H1 (cell line): ENCODE data around the gene ZNF639. TPM values are rescaled to one million over a fixed set of nuclear protein-coding genes. Genes with fewer than 3 reads are reported as not detected.

ENCODE experiments used
- CTCF ChIA-PET: fragments of 300-600 bp; sonication (Branson Sonifier 250); formaldehyde crosslinking; loops from one replicate; lab custom pipeline; 2021; ENCODE audit not compliant: partially characterized antibody; lab: Charles Lee
- POLR2A ChIA-PET: fragments of 300-600 bp; sonication (Branson Sonifier 250); formaldehyde crosslinking; loops from one replicate; lab custom pipeline; 2021; ENCODE audit warnings: inconsistent platforms; ENCODE audit not compliant: partially characterized antibody; lab: Charles Lee
- DNase-seq, 2 experiments: peaks; one replicate each; pipeline versions ENCODE4 v3.0.0 to v3.0.0-alpha.2; 2010 to 2022; ENCODE audit warnings: low spot score in 2 of 2, low read depth in 1 of 2, mixed read lengths in 1 of 2
- FAIRE-seq: peaks from 2 replicates; lab custom pipeline; 2011; peaks lifted over from hg19 to GRCh38; lab: Jason Lieb, UNC
- H2AFZ ChIP-seq: 2 replicates; pipeline ENCODE4 v1.8.1; 2012; ENCODE audit warnings: low read length, inconsistent platforms
- H2AK5ac ChIP-seq: 2 replicates; pipeline ENCODE4 v1.6.1; 2013; ENCODE audit warnings: low read depth, low read length
- H2BK120ac ChIP-seq: replicated peaks from 2 replicates; pipeline ENCODE3; 2013; ENCODE audit warnings: low read depth, low read length, inconsistent platforms
- H2BK12ac ChIP-seq: 2 replicates; pipeline ENCODE4 v1.6.1; 2013; ENCODE audit warnings: low read depth, low read length
- H2BK15ac ChIP-seq: 2 replicates; pipeline ENCODE4 v1.6.1; 2013; ENCODE audit warnings: low read length
- H2BK20ac ChIP-seq: 2 replicates; pipeline ENCODE4 v1.6.1; 2013; ENCODE audit warnings: low read length
- H2BK5ac ChIP-seq: 2 replicates; pipeline ENCODE4 v1.6.1; 2013; ENCODE audit warnings: low read depth, low read length
- H3K14ac ChIP-seq: 2 replicates; pipeline ENCODE4 v1.6.1; 2013; ENCODE audit warnings: inconsistent platforms; ENCODE audit not compliant: insufficient read length
- H3K18ac ChIP-seq: 2 replicates; pipeline ENCODE4 v1.6.1; 2013; ENCODE audit warnings: low read length; ENCODE audit errors: extremely low read depth
- H3K23ac ChIP-seq: 2 replicates; pipeline ENCODE4 v1.6.1; 2013; ENCODE audit warnings: inconsistent platforms; ENCODE audit not compliant: insufficient read length
- H3K23me2 ChIP-seq: 2 replicates; pipeline ENCODE4 v1.6.1; 2013; ENCODE audit warnings: low read depth, low read length
- H3K27ac ChIP-seq: 2 replicates; pipeline ENCODE4 v1.6.1; 2011; ENCODE audit warnings: low read depth, low read length, inconsistent platforms
- H3K27me3 ChIP-seq, 4 experiments: replicated peaks in 1 of 4; 1 replicate in 1 of 4; 2 replicates in 3 of 4; pipeline versions ENCODE4 v1.6.1 to v1.8.1; 2011 to 2013; ENCODE audit warnings: low read length in 3 of 4, mild to moderate bottlenecking in 3 of 4, inconsistent platforms in 2 of 4, mixed read lengths in 2 of 4, moderate library complexity in 1 of 4; ENCODE audit not compliant: control insufficient read depth in 3 of 4, insufficient read depth in 3 of 4; ENCODE audit errors: extremely low read depth in 1 of 4
- H3K36me3 ChIP-seq, 4 experiments: 2 replicates each; pipeline versions ENCODE4 v1.6.1 to v1.8.1; 2011 to 2013; ENCODE audit warnings: mild to moderate bottlenecking in 4 of 4, low read length in 3 of 4, moderate library complexity in 2 of 4, control low read depth in 1 of 4, inconsistent platforms in 1 of 4; ENCODE audit not compliant: insufficient read depth in 4 of 4, control insufficient read depth in 2 of 4
- H3K4ac ChIP-seq: replicated peaks from 2 replicates; pipeline ENCODE3; 2013; ENCODE audit warnings: low read length, low read depth, mixed read lengths, inconsistent platforms; ENCODE audit not compliant: insufficient read length
- H3K4me1 ChIP-seq, 4 experiments: replicated peaks in 1 of 4; 1 replicate in 1 of 4; 2 replicates in 3 of 4; pipeline versions ENCODE4 v1.6.1 to v1.8.1; 2011 to 2013; ENCODE audit warnings: low read length in 3 of 4, inconsistent platforms in 2 of 4, mixed read lengths in 1 of 4; ENCODE audit not compliant: insufficient read depth in 4 of 4, control insufficient read depth in 3 of 4
- H3K4me2 ChIP-seq, 2 experiments: 2 replicates each; pipeline versions ENCODE4 v1.6.1 to v1.8.1; 2011 to 2013; ENCODE audit warnings: low read depth in 2 of 2, low read length in 2 of 2, control low read depth in 1 of 2, inconsistent platforms in 1 of 2, mild to moderate bottlenecking in 1 of 2; ENCODE audit not compliant: insufficient read depth in 1 of 2
- H3K4me3 ChIP-seq, 4 experiments: fragments of 200-600, 300-600 bp in 1 of 4; sonication (generic), shearing (Covaris generic), sonication (Bioruptor Twin) in 1 of 4; 2 replicates each; pipeline versions ENCODE4 v1.5.1 to v1.8.1; 2011 to 2016; ENCODE audit warnings: low read length in 4 of 4, low read depth in 3 of 4, control low read depth in 2 of 4, inconsistent platforms in 2 of 4, mild to moderate bottlenecking in 2 of 4, mixed read lengths in 1 of 4, moderate library complexity in 1 of 4; ENCODE audit not compliant: insufficient read depth in 2 of 4; ENCODE audit errors: extremely low read depth in 1 of 4
- H3K56ac ChIP-seq: replicated peaks from 2 replicates; pipeline ENCODE3; 2013; ENCODE audit warnings: low read depth, mild to moderate bottlenecking, mixed read lengths, low read length, inconsistent platforms; ENCODE audit not compliant: insufficient read length
- H3K79me1 ChIP-seq: 2 replicates; pipeline ENCODE4 v1.6.1; 2013; ENCODE audit warnings: low read depth, low read length, control low read depth
- H3K79me2 ChIP-seq, 2 experiments: 2 replicates each; pipeline versions ENCODE4 v1.6.1 to v1.8.1; 2012 to 2013; ENCODE audit warnings: low read length in 2 of 2, mild to moderate bottlenecking in 2 of 2, inconsistent platforms in 1 of 2; ENCODE audit not compliant: insufficient read depth in 2 of 2, control insufficient read depth in 1 of 2
- H3K9ac ChIP-seq, 4 experiments: replicated peaks in 1 of 4; 1 replicate in 1 of 4; 2 replicates in 3 of 4; pipeline versions ENCODE4 v1.6.1 to v1.8.1; 2011 to 2013; ENCODE audit warnings: low read depth in 3 of 4, low read length in 3 of 4, control low read depth in 2 of 4, mild to moderate bottlenecking in 2 of 4, moderate library complexity in 2 of 4, inconsistent platforms in 1 of 4; ENCODE audit errors: extremely low read depth in 1 of 4
- H3K9me3 ChIP-seq, 2 experiments: 2 replicates each; pipeline versions ENCODE4 v1.6.1 to v1.8.1; 2012 to 2013; ENCODE audit warnings: mild to moderate bottlenecking in 2 of 2, moderate library complexity in 2 of 2, control low read depth in 1 of 2, inconsistent platforms in 1 of 2, low read depth in 1 of 2, low read length in 1 of 2, mixed read lengths in 1 of 2; ENCODE audit not compliant: insufficient read depth in 2 of 2
- H4K20me1 ChIP-seq, 2 experiments: replicated peaks in 1 of 2; 2 replicates each; pipeline versions ENCODE3 to v1.8.1; 2011 to 2013; ENCODE audit warnings: inconsistent platforms in 2 of 2, low read length in 2 of 2, mild to moderate bottlenecking in 1 of 2; ENCODE audit not compliant: insufficient read depth in 2 of 2, control insufficient read depth in 1 of 2
- H4K5ac ChIP-seq: 2 replicates; pipeline ENCODE4 v1.6.1; 2013; ENCODE audit warnings: low read length, low read depth, mixed read lengths, inconsistent platforms; ENCODE audit not compliant: insufficient read length
- H4K8ac ChIP-seq: 2 replicates; pipeline ENCODE4 v1.8.0; 2013; ENCODE audit warnings: mild to moderate bottlenecking, moderate library complexity, low read length, inconsistent platforms; ENCODE audit not compliant: insufficient read depth; ENCODE audit errors: extremely low read depth
- H4K91ac ChIP-seq: replicated peaks from 2 replicates; pipeline ENCODE3; 2013; ENCODE audit warnings: low read length, mixed read lengths, inconsistent platforms; ENCODE audit not compliant: insufficient read length
- ATF3 ChIP-seq: IDR thresholded peaks from 2 replicates; pipeline ENCODE4 v1.6.1; 2011; ENCODE audit warnings: low read depth, mild to moderate bottlenecking, low read length; ENCODE audit not compliant: insufficient read depth
- CTCF ChIP-seq, 3 experiments: IDR thresholded peaks; 1 replicate in 2 of 3; 2 replicates in 1 of 3; pipeline versions ENCODE4 v1.5.1 to v1.6.1; 2011; ENCODE audit warnings: low read length in 3 of 3, mild to moderate bottlenecking in 3 of 3, inconsistent platforms in 2 of 3, low read depth in 1 of 3, moderate library complexity in 1 of 3; ENCODE audit not compliant: insufficient read depth in 1 of 3; ENCODE audit errors: control extremely low read depth in 1 of 3
- EZH2 ChIP-seq: fragments of 200-600 bp; sonication (generic); IDR thresholded peaks from 2 replicates; pipeline ENCODE4 v1.7.1; 2012; ENCODE audit warnings: low read depth, mild to moderate bottlenecking, moderate library complexity, low read length, inconsistent platforms; ENCODE audit not compliant: severe bottlenecking
- HDAC2 ChIP-seq, 2 experiments: fragments of 300-600 bp in 1 of 2; sonication (generic) in 1 of 2; IDR thresholded peaks; 2 replicates each; pipeline ENCODE4 v1.6.1; 2011 to 2012; ENCODE audit warnings: low read depth in 2 of 2, low read length in 2 of 2, mild to moderate bottlenecking in 2 of 2, moderate library complexity in 2 of 2, borderline replicate concordance in 1 of 2, inconsistent platforms in 1 of 2
- POLR2A ChIP-seq, 2 experiments: IDR thresholded peaks; 1 replicate in 1 of 2; 2 replicates in 1 of 2; pipeline ENCODE4 v1.6.1; 2011; ENCODE audit warnings: low read depth in 2 of 2, low read length in 2 of 2, mild to moderate bottlenecking in 2 of 2; ENCODE audit errors: control extremely low read depth in 1 of 2
- RAD21 ChIP-seq, 2 experiments: IDR thresholded peaks in 1 of 2; conservative IDR thresholded peaks in 1 of 2; 2 replicates each; pipeline ENCODE4 v1.6.1; 2011; ENCODE audit warnings: low read depth in 2 of 2, low read length in 2 of 2, improper control_type of control experiment in 1 of 2, inconsistent platforms in 1 of 2, mild to moderate bottlenecking in 1 of 2, moderate library complexity in 1 of 2
- RXRA ChIP-seq: IDR thresholded peaks from 2 replicates; pipeline ENCODE4 v1.6.1; 2011; ENCODE audit warnings: low read depth, mild to moderate bottlenecking, low read length, moderate library complexity; ENCODE audit not compliant: insufficient read depth
- SIRT6 ChIP-seq: IDR thresholded peaks from one replicate; pipeline ENCODE4 v1.7.1; 2012; ENCODE audit warnings: low read length, inconsistent platforms
- SP4 ChIP-seq: IDR thresholded peaks from 2 replicates; pipeline ENCODE4 v1.6.1; 2012; ENCODE audit warnings: low read length, inconsistent platforms
- TAF7 ChIP-seq: optimal IDR thresholded peaks from 2 replicates; pipeline ENCODE3; 2011; ENCODE audit warnings: low read depth, mild to moderate bottlenecking, inconsistent platforms, low read length, moderate library complexity, borderline replicate concordance
- TBP ChIP-seq: IDR thresholded peaks from 2 replicates; pipeline ENCODE4 v1.6.1; 2011; ENCODE audit warnings: low read depth, low read length, improper control_type of control experiment
- WGBS, 2 experiments: shearing (Covaris generic) in 1 of 2; methylation state at CpG; one replicate each; pipeline versions ENCODE4 v1.1.6 to v1.1.7; 2013 to 2015; ENCODE audit warnings: low lambda C conversion rate in 2 of 2, mixed read lengths in 2 of 2, inconsistent platforms in 1 of 2, low coverage in 1 of 2, missing lambda C conversion rate in 1 of 2; ENCODE audit not compliant: insufficient replicate concordance in 2 of 2, insufficient coverage in 1 of 2, insufficient read length in 1 of 2; ENCODE audit errors: extremely low coverage in 1 of 2, missing lambda C conversion rate in 1 of 2; 5-methylcytosine and 5-hydroxymethylcytosine counted together
- polyA plus RNA-seq, 7 experiments: library from polyadenylated mRNA; depleted of rRNA in 3 of 7; stranded (reverse) in 5 of 7; unstranded in 2 of 7; fragments of >200 nt in 5 of 7; fragments of 200-250 nt in 2 of 7; gene quantifications; 1 replicate in 5 of 7; 2 replicates in 1 of 7; 4 replicates in 1 of 7; pipeline versions ENCODE4 v1.2.1 to v1.2.3, GENCODE V29; 2011 to 2013; ENCODE audit warnings: missing spikeins in 2 of 7, mixed read lengths in 2 of 7
- total RNA-seq: library from RNA; stranded (reverse); fragmentation: NEBNext Ultra II Directional; extraction: Animal tissue kit (Norgen Biotek cat#: 25700); gene quantifications from 2 replicates; pipeline ENCODE4 v1.2.1, GENCODE V29; 2021

The ZNF639 gene
- total and polyA plus RNA-seq, 2 of the 8 experiments (the other 6 are each of a cell fraction or from before 2014, with no cell fraction given), result 9.1 to 41.4 TPM

DNA sequence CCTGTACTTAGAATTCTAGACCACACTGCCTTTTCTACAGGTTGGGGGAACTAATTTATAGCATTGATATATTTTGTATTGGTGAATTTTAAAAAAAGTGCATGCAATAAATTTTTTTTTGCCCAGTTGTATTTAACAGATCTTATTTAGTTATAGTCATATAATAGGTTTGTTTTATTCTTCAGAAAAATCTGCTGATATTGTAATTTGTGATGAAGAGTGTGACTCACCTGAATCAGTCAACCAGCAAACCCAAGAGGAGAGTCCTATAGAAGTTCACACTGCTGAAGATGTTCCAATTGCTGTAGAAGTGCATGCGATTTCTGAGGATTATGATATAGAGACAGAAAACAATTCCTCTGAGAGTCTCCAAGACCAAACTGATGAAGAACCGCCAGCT, 10.3 kb downstream of the ZNF639 start:
- Histone ChIP-seq H3K36me3 (peaks cover 15 to 81% (median 59%) of the 10 kb centered on the region in 4 experiments), H3K4me1 (no peaks in the 10 kb centered on the region)
- CTCF ChIA-PET, result no interaction called here
- TF ChIP-seq CTCF (IDR thresholded peaks at IDR 0.05; ENCODE audit: control extremely low read depth in 1 of 3, insufficient read depth in 1 of 3, low read depth in 1 of 3, low read length in 3 of 3), result no peak
- no peak for TF ChIP-seq SIRT6
- no peak for TF ChIP-seq TAF7
- no peak for TF ChIP-seq POLR2A (IDR thresholded peaks at IDR 0.05; ENCODE audit: control extremely low read depth in 1 of 2, low read depth in 2 of 2, low read length in 2 of 2)
- TF ChIP-seq EZH2, result no peak
- no peak for TF ChIP-seq RAD21 (IDR thresholded peaks at IDR 0.05 in 1 of 2, conservative IDR thresholded peaks at IDR 0.05 in 1 of 2; ENCODE audit: low read depth in 2 of 2, low read length in 2 of 2)
- no peak for TF ChIP-seq SP4
- TF ChIP-seq TBP, result no peak
- TF ChIP-seq ATF3, result no peak
- TF ChIP-seq RXRA, result no peak
- no peak for TF ChIP-seq HDAC2 (IDR thresholded peaks at IDR 0.05; ENCODE audit: borderline replicate concordance in 1 of 2, low read depth in 2 of 2, low read length in 2 of 2)

More for the DNA sequence above, 10.3 kb downstream of the ZNF639 start:
- Histone ChIP-seq H3K9ac (no peak overlapping the region), H3K14ac (no peak overlapping the region), H3K79me1 (no peaks in the 10 kb centered on the region), H2BK120ac (no peak overlapping the region), H3K18ac (no peak overlapping the region), H3K56ac (no peak overlapping the region), H3K27me3 (no peaks in the 10 kb centered on the region), H4K5ac (no peak overlapping the region), H3K27ac (no peak overlapping the region), H3K4ac (no peak overlapping the region), H4K20me1 (peaks cover 0 to 6% of the 10 kb centered on the region in 2 experiments), H2AFZ (no peak overlapping the region), H2AK5ac (no peak overlapping the region), H3K23me2 (no peaks in the 10 kb centered on the region), H2BK20ac (no peak overlapping the region), H4K8ac (no peak overlapping the region), H3K79me2 (peaks cover 0 to 6% of the 10 kb centered on the region in 2 experiments; a peak in 1 of 4 replicates), H2BK5ac (no peak overlapping the region), H3K23ac (no peak overlapping the region), H3K9me3 (no peaks in the 10 kb centered on the region), H3K4me2 (no peak overlapping the region), H4K91ac (no peak overlapping the region), H2BK12ac (no peak overlapping the region), H2BK15ac (no peak overlapping the region), H3K4me3 (no peak overlapping the region)
- WGBS, 2 experiments, result 90% methylated on average over 2 of the region's 2 CpGs; no CpG with 5 or more reads in 1 of the 2 experiments
- DNase-seq, result no peak
- no peak for FAIRE-seq
- POLR2A ChIA-PET, result no interaction called here
